ENCODE data around the gene RPTOR.

The RPTOR gene

GRCh38 chr17:80660527-80661198 lies 116.0 kb downstream of the RPTOR start:
- Histone ChIP-seq H3K36me3 (replicated peaks) (no peaks in the 10 kb centered on the region), H3K4me3 (ENCODE audit: low read depth, low read length) (no peak overlapping the region), H3K27me3 (replicated peaks) (no peaks in the 10 kb centered on the region), H3K27ac (no peak overlapping the region)
- no peak for DNase-seq
- no peak for TF ChIP-seq CTCF (IDR thresholded peaks at IDR 0.05; ENCODE audit: low read depth, low read length, missing control alignments)
- in situ Hi-C loops (cut with HindIII; ENCODE audit: low pct_ligation_motif_present, low sequenced_read_pairs), result no loop called here

- TF ChIP-seq CTCF (IDR thresholded peaks at IDR 0.05; ENCODE audit: low read depth, low read length, missing control alignments), result no peak
- in situ Hi-C loops (cut with HindIII; ENCODE audit: low pct_ligation_motif_present, low sequenced_read_pairs), result no loop called here
- Histone ChIP-seq H3K36me3 (replicated peaks) (no peaks in the 10 kb centered on the region), H3K27ac (no peak overlapping the region), H3K27me3 (replicated peaks) (no peaks in the 10 kb centered on the region), H3K4me3 (ENCODE audit: low read depth, low read length) (no peak overlapping the region)
- DNase-seq, result no peak
These were observed 117.9 kb downstream of the RPTOR start for GRCh38 chr17:80662557-80662956.

GRCh38 chr17:80663781-80664206 lies 119.2 kb downstream of the RPTOR start:
- in situ Hi-C loops (cut with HindIII; ENCODE audit: low pct_ligation_motif_present, low sequenced_read_pairs), result no loop called here
- Histone ChIP-seq H3K27ac (no peak overlapping the region), H3K4me3 (ENCODE audit: low read depth, low read length) (no peak overlapping the region), H3K36me3 (replicated peaks) (no peaks in the 10 kb centered on the region), H3K27me3 (replicated peaks) (no peaks in the 10 kb centered on the region)
- DNase-seq, result no peak
- no peak for TF ChIP-seq CTCF (IDR thresholded peaks at IDR 0.05; ENCODE audit: low read depth, low read length, missing control alignments)

DNA sequence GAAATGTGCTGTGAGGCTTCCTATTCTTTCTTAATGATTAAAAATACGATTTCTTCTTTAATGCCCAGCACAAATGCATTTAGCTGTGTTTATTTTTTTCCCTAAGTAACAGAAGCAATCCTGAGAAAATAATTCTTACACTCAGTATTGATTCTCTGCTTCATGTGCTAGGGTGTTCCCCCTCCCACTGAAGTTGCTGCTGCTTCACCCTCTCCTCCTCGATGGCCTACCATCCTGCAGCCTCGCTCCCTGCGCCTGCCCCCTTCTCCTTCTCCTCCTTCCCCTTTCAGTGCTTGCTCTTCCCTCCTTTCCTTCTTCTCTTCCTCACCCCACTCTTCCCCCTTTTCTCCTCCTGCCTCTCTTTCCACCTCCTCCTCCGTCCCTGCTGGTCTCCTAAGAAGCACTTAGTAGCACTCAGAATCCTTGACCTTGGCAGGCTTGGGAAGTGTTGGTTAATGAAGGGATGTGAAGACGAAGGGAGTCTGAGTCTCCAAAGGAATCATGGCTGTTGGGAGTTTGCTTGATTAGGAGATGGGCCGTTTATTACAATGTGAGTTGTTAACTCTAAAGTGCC lies 119.7 kb downstream of the RPTOR start:
- no peak overlapping the region for H3K4me3 ChIP-seq (ENCODE audit: low read depth, low read length)
- TF ChIP-seq CTCF (IDR thresholded peaks at IDR 0.05; ENCODE audit: low read depth, low read length, missing control alignments), result no peak
- in situ Hi-C loops (cut with HindIII; ENCODE audit: low pct_ligation_motif_present, low sequenced_read_pairs), result no loop called here
- no peaks in the 10 kb centered on the region for H3K36me3 ChIP-seq (replicated peaks)
- no peak for DNase-seq
- no peak overlapping the region for H3K27ac ChIP-seq
- no peaks in the 10 kb centered on the region for H3K27me3 ChIP-seq (replicated peaks)

DNA sequence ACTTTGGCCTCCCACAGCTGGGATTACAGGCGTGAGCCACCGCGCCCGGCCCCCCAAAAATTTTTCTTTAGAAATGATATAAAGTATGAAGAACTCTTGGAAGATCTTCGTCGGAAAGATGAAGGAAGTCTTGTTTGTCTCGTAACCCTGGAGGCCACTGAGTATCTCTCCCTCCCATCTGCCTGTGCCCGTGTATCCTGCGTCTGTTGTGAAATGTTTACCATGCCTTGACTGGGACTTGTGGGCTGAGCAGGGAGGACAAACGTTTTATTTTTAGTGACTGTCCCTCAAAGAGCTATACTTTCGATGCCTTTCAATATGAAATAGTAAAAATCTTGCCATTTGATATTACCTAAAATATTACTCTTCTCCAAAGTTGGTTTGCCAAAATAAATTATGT lies 121.2 kb downstream of the RPTOR start:
- H3K27ac ChIP-seq, result no peak overlapping the region
- DNase-seq, result no peak
- no peaks in the 10 kb centered on the region for H3K36me3 ChIP-seq (replicated peaks)
- H3K4me3 ChIP-seq (ENCODE audit: low read depth, low read length), result no peak overlapping the region
- no peaks in the 10 kb centered on the region for H3K27me3 ChIP-seq (replicated peaks)
- in situ Hi-C loops (cut with HindIII; ENCODE audit: low pct_ligation_motif_present, low sequenced_read_pairs), result no loop called here
- no peak for TF ChIP-seq CTCF (IDR thresholded peaks at IDR 0.05; ENCODE audit: low read depth, low read length, missing control alignments)

GRCh38 chr17:80666867-80667266 lies 122.2 kb downstream of the RPTOR start:
- in situ Hi-C loops (cut with HindIII; ENCODE audit: low pct_ligation_motif_present, low sequenced_read_pairs), result no loop called here
- Histone ChIP-seq H3K36me3 (replicated peaks) (no peaks in the 10 kb centered on the region), H3K27ac (no peak overlapping the region), H3K4me3 (ENCODE audit: low read depth, low read length) (no peak overlapping the region), H3K27me3 (replicated peaks) (no peaks in the 10 kb centered on the region)
- no peak for TF ChIP-seq CTCF (IDR thresholded peaks at IDR 0.05; ENCODE audit: low read depth, low read length, missing control alignments)
- DNase-seq, result no peak
